B cell (primary cell): ENCODE results near the gene RAB39B. TPM values are rescaled to one million over a fixed set of nuclear protein-coding genes. Genes with fewer than 3 reads are reported as not detected.

Source experiments
- ATAC-seq: fragments of 200-7000 bp; cut with Tn5 transposase; one replicate; pipeline ENCODE4 v1.10.0; 2021; ENCODE audit warnings: low read depth, mild to moderate bottlenecking, moderate number of reproducible peaks, moderate library complexity
- CTCF ChIA-PET: fragments of 350-600 bp; sonication (Branson Sonifier 250); formaldehyde crosslinking; loops from one replicate; lab custom pipeline; 2021; ENCODE audit warnings: antibody characterized with exemption, inconsistent platforms; lab: Charles Lee
- POLR2A ChIA-PET: fragments of 350-600 bp; sonication (Branson Sonifier 250); formaldehyde crosslinking; loops from one replicate; lab custom pipeline; 2021; ENCODE audit warnings: antibody characterized with exemption; lab: Charles Lee
- DNase-seq: peaks from one replicate; pipeline ENCODE4 v3.0.0; 2013
- H2AFZ ChIP-seq: 2 replicates; pipeline ENCODE4 v1.6.1; 2012; ENCODE audit warnings: mild to moderate bottlenecking, low read depth, low read length; ENCODE audit not compliant: insufficient read depth, poor library complexity, severe bottlenecking
- H3K27ac ChIP-seq, 2 donors: 1 replicate in 1 of 2; 2 replicates in 1 of 2; pipeline ENCODE4 v1.5.1; 2012 to 2013; ENCODE audit warnings: low read length in 2 of 2, mild to moderate bottlenecking in 2 of 2, moderate library complexity in 1 of 2
- H3K27me3 ChIP-seq, 4 experiments: fragments of 200-600 bp in 1 of 4; sonication (generic) in 1 of 4; replicated peaks in 1 of 4; 1 replicate in 2 of 4; 2 replicates in 2 of 4; pipeline versions ENCODE4 v1.6.1 to v1.7.0; 2013 to 2016; ENCODE audit warnings: low read length in 3 of 4, mild to moderate bottlenecking in 2 of 4, mixed read lengths in 1 of 4, moderate library complexity in 1 of 4; ENCODE audit not compliant: insufficient read depth in 4 of 4, control insufficient read depth in 3 of 4; ENCODE audit errors: control extremely low read depth in 1 of 4
- H3K36me3 ChIP-seq, 2 experiments: replicated peaks in 1 of 2; 1 replicate in 1 of 2; 2 replicates in 1 of 2; pipeline versions ENCODE4 v1.6.1 to v1.7.1; 2013; ENCODE audit warnings: low read length in 1 of 2; ENCODE audit not compliant: insufficient read depth in 2 of 2, control insufficient read depth in 1 of 2; ENCODE audit errors: control extremely low read depth in 1 of 2, extremely low read depth in 1 of 2
- H3K4me1 ChIP-seq, 2 donors: fragments of 200-600 bp in 1 of 2; sonication (generic) in 1 of 2; 1 replicate in 1 of 2; 2 replicates in 1 of 2; pipeline versions ENCODE4 v1.5.1 to v1.6.1; 2013 to 2017; ENCODE audit warnings: low read length in 2 of 2; ENCODE audit not compliant: control insufficient read depth in 2 of 2, insufficient read depth in 2 of 2
- H3K4me2 ChIP-seq: replicated peaks from 2 replicates; pipeline ENCODE3; 2012; ENCODE audit warnings: mild to moderate bottlenecking, low read depth, low read length; ENCODE audit not compliant: poor library complexity, severe bottlenecking
- H3K4me3 ChIP-seq, 5 experiments: fragments of 200-600 bp in 1 of 5; sonication (generic) in 1 of 5; 1 replicate in 3 of 5; 2 replicates in 2 of 5; pipeline versions ENCODE4 v1.5.1 to v1.7.0; 2011 to 2016; ENCODE audit warnings: low read length in 4 of 5, mild to moderate bottlenecking in 4 of 5, low read depth in 2 of 5, control low read depth in 1 of 5, moderate library complexity in 1 of 5; ENCODE audit not compliant: insufficient read depth in 1 of 5; ENCODE audit errors: control extremely low read depth in 1 of 5, extremely low read depth in 1 of 5
- H3K79me2 ChIP-seq: fragments of 200-600 bp; sonication (generic); one replicate; pipeline ENCODE4 v1.6.0; 2016; ENCODE audit warnings: low read length; ENCODE audit not compliant: control insufficient read depth, insufficient read depth
- H3K9ac ChIP-seq: fragments of 200-600 bp; sonication (generic); 2 replicates; pipeline ENCODE4 v1.6.1; 2017; ENCODE audit warnings: mild to moderate bottlenecking, low read length, moderate library complexity
- H3K9me3 ChIP-seq, 3 donors: one replicate each; pipeline versions ENCODE4 v1.6.1 to v1.7.1; 2013; ENCODE audit warnings: low read length in 2 of 3; ENCODE audit not compliant: control insufficient read depth in 2 of 3, insufficient read depth in 1 of 3; ENCODE audit errors: control extremely low read depth in 1 of 3
- H4K20me1 ChIP-seq: 2 replicates; pipeline ENCODE4 v1.6.0; 2012; ENCODE audit warnings: mild to moderate bottlenecking, low read length; ENCODE audit not compliant: insufficient read depth, control insufficient read depth, poor library complexity, severe bottlenecking
- H3K27ac Mint-ChIP-seq: one replicate; pipeline ENCODE4 v1.8.0; 2021; ENCODE audit warnings: mixed read lengths
- H3K27me3 Mint-ChIP-seq: one replicate; pipeline ENCODE4 v1.8.0; 2021; ENCODE audit warnings: mixed read lengths
- H3K4me1 Mint-ChIP-seq: one replicate; pipeline ENCODE4 v1.8.0; 2021; ENCODE audit warnings: mixed read lengths
- H3K4me3 Mint-ChIP-seq: one replicate; pipeline ENCODE4 v1.8.0; 2021; ENCODE audit warnings: mixed read lengths
- H3K9me3 Mint-ChIP-seq: one replicate; pipeline ENCODE4 v1.8.0; 2022; ENCODE audit warnings: mixed read lengths; ENCODE audit not compliant: insufficient read depth
- EZH2 ChIP-seq: IDR thresholded peaks from 2 replicates; pipeline ENCODE4 v1.6.1; 2012; ENCODE audit warnings: borderline replicate concordance, low read depth, mild to moderate bottlenecking, moderate library complexity, low read length; ENCODE audit not compliant: insufficient read depth, poor library complexity, severe bottlenecking
- WGBS: methylation state at CpG from one replicate; pipeline ENCODE4 v1.1.5; 2013; ENCODE audit warnings: missing lambda C conversion rate; ENCODE audit not compliant: insufficient coverage; 5-methylcytosine and 5-hydroxymethylcytosine counted together
- intact Hi-C: fragments of 100-400 bp; cut with micrococcal nuclease; formaldehyde crosslinking; loops from one replicate; pipeline ENCODE4 v1.10.0; 2022
- polyA plus RNA-seq: library from polyadenylated mRNA; depleted of rRNA; stranded (reverse); fragments of >200 nt; gene quantifications from 2 replicates; pipeline ENCODE4 v1.2.3, GENCODE V29; 2012
- total RNA-seq, 2 donors: library from RNA; stranded (reverse); fragments of 120-200 nt in 1 of 2; gene quantifications; 1 replicate in 1 of 2; 2 replicates in 1 of 2; pipeline versions ENCODE4 v1.2.3 to v1.2.4, GENCODE V29; 2013 to 2022
- TF ChIP-seq, protein P1 (sequence below): fragments of 200-600 bp; IDR thresholded peaks from one replicate; pipeline ENCODE4 v1.8.0; 2022; ENCODE audit warnings: antibody characterized with exemption, mild to moderate bottlenecking

Gene RAB39B
- total and polyA plus RNA-seq, 2 donors (not counting 1 experiment from before 2014, with no cell fraction given), result 2.0 to 8.8 TPM

GRCh38 chrX:155237719-155238118, 26.6 kb downstream of the RAB39B start:
- Histone ChIP-seq H3K27me3 (no peaks in the 10 kb centered on the region), H4K20me1 (no peaks in the 10 kb centered on the region), H2AFZ (no peak overlapping the region), H3K36me3 (peaks cover 0 to 35% of the 10 kb centered on the region in 2 experiments), H3K4me1 (no peaks in the 10 kb centered on the region), H3K9ac (no peak overlapping the region), H3K9me3 (no peaks in the 10 kb centered on the region), H3K79me2 (no peaks in the 10 kb centered on the region), H3K4me2 (no peak overlapping the region), H3K4me3 (no peak overlapping the region), H3K27ac (no peak overlapping the region)
- WGBS, result 100% methylated on average over 5 of the region's 5 CpGs
- Mint-ChIP-seq H3K27me3 (no peaks in the 10 kb centered on the region), H3K27ac (no peak overlapping the region), H3K4me1 (no peaks in the 10 kb centered on the region), H3K4me3 (no peak overlapping the region), H3K9me3 (no peaks in the 10 kb centered on the region)
- ChIA-PET CTCF (no interaction called here), POLR2A (no interaction called here)
- ATAC-seq (no peak), DNase-seq (no peak)
- TF ChIP-seq, protein P1, sequence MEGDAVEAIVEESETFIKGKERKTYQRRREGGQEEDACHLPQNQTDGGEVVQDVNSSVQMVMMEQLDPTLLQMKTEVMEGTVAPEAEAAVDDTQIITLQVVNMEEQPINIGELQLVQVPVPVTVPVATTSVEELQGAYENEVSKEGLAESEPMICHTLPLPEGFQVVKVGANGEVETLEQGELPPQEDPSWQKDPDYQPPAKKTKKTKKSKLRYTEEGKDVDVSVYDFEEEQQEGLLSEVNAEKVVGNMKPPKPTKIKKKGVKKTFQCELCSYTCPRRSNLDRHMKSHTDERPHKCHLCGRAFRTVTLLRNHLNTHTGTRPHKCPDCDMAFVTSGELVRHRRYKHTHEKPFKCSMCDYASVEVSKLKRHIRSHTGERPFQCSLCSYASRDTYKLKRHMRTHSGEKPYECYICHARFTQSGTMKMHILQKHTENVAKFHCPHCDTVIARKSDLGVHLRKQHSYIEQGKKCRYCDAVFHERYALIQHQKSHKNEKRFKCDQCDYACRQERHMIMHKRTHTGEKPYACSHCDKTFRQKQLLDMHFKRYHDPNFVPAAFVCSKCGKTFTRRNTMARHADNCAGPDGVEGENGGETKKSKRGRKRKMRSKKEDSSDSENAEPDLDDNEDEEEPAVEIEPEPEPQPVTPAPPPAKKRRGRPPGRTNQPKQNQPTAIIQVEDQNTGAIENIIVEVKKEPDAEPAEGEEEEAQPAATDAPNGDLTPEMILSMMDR, result no peak
- no peak for TF ChIP-seq EZH2
- intact Hi-C loops, result no loop called here

- Histone ChIP-seq H3K4me1 (no peaks in the 10 kb centered on the region), H3K4me3 (no peak overlapping the region), H3K9me3 (no peaks in the 10 kb centered on the region), H3K9ac (no peak overlapping the region), H3K27me3 (no peaks in the 10 kb centered on the region), H3K4me2 (no peak overlapping the region), H3K27ac (no peak overlapping the region), H3K79me2 (no peaks in the 10 kb centered on the region), H3K36me3 (peaks cover 0 to 45% of the 10 kb centered on the region in 2 experiments), H2AFZ (no peak overlapping the region), H4K20me1 (no peaks in the 10 kb centered on the region)
- Mint-ChIP-seq H3K9me3 (no peaks in the 10 kb centered on the region), H3K27ac (no peak overlapping the region), H3K27me3 (no peaks in the 10 kb centered on the region), H3K4me3 (no peak overlapping the region), H3K4me1 (peaks cover 5% of the 10 kb centered on the region)
- TF ChIP-seq, protein P1, result no peak
- no peak for TF ChIP-seq EZH2
- CTCF ChIA-PET, result no interaction called here
- intact Hi-C loops, result no loop called here
- ATAC-seq, result no peak
- POLR2A ChIA-PET, result no interaction called here
- DNase-seq, result no peak
Measured at GRCh38 chrX:155235891-155236290, 28.4 kb downstream of the RAB39B start.
